ENCODE results near the gene MRPS22.

The MRPS22 gene

DNA sequence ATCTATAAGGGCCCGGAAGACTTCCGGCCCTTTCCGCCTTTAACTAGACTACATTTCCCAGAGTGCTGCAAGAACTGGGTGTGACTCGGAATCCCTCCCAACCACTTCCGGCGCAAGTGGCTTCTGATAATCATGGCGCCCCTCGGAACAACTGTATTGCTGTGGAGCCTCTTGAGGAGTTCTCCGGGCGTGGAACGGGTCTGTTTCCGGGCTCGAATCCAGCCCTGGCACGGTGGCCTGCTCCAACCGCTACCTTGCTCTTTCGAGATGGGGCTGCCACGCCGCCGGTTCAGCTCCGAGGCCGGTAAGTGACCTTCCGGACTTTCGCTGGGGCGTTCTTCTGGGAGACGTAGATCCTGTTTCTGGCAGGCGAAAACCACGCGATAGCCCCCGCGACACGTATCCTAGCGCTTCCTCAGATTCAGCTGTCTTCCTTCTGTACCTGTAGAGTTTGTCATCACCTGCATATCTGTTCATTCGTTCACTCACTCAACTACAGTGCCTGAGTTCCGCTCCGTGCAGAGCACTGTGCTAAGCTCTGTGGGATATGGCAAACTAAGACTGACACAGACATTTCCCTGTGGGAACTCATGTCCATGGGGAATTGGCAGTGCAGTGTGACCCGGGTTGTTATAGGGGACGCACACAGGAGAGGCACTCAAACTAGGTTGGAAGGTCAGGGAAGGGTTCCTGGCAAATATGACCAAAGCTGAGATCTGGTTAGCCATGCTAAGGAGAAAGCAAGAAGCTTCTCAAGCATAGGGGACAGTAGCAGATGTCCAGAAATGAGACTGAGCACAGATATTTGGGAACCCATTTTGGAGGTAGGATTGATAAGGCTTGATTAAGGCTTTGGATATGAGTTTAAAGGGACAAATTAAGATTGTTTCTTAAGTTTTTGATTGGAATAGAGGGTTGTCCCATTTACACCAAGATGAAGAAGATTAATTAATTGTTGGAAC, at the start of gene MRPS22:
MRPS22 (plus strand) TSS at position 126 of the 962 bp plus-strand sequence; CDS start at position 133, 7 bp downstream.
- peak; percentile 88 for DNase-seq

DNA sequence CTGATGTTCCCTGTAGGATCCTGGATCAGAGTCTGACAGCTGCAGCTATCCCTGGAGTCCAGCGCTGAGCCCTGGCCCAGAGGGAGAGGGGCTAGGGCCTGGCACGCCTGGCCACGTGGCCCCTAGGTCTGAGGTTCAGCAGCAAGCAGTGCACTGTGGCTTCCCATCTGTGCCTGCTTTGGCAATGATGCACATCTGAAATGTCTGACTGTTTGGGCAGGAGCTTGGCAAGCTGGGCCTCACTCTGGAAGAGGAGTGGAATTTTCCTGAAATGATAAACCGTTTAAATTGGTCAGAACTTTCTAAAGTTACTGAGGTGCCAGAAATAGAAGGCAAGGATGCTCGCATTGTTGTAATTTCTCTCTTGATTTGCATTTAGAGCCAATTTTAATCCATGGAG, 48.8 kb upstream of the MRPS22 start:
- no peak for DNase-seq

DNA sequence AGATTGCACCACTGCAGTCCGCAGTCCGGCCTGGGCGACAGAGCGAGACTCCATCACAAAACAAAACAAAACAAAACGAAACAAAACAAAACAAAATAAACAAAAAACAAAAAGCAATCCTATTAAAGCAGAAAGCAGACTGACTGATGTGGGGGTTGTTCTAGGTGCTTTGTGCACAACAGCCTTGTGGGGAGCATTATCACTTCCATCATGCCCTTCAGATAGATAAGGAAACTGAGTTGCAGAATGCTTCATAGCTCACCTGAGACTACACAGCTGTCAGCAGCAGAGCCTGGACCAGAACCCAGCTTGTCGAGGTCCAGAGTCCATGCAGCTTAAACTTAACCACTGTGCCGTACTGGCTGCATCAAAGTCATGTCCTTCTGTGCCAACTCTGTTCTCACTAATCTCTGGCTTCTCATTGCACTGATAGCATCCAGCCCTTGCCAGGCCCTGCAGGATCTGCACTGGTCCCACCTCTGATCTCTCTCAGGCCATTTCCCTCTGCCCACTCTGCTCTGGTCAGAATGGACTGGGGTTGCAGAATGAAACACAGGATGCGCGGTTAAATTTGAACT, 47.6 kb upstream of the MRPS22 start:
- DNase-seq: no peak

DNA sequence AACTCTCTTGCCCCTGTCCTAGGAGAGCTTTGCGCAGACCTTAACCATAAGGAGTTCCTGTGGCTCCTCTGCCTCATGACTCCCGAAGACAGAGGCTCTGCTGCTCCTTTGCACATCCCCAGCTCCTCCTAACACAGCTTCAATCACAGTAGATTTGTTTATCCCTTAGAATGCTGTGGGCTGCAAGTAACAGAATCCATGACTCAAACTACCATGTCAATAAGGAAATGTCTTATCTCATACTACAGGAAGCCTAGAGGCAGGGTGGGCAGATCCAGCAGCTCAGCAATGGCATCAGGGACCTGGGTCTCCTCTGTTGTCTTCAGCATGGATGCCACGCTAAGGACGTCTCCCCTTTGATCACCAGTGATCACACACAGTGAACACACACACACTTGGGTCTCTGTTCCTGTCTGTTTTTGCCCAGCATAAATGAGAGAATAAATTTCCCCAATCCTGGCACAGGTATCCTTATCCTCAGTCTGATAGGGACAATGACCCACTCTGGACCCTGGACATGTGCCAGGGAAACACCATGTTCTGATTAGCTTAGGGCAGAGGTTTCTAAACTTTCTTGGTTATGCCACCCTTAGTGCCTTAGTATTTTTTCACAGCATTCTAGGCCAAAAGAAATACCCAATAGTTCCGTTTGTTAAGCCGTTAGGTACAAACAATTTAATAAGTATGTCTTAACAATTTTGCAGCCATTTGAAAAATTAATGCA, 46.1 kb upstream of the MRPS22 start:
- DNase-seq: no peak

DNA sequence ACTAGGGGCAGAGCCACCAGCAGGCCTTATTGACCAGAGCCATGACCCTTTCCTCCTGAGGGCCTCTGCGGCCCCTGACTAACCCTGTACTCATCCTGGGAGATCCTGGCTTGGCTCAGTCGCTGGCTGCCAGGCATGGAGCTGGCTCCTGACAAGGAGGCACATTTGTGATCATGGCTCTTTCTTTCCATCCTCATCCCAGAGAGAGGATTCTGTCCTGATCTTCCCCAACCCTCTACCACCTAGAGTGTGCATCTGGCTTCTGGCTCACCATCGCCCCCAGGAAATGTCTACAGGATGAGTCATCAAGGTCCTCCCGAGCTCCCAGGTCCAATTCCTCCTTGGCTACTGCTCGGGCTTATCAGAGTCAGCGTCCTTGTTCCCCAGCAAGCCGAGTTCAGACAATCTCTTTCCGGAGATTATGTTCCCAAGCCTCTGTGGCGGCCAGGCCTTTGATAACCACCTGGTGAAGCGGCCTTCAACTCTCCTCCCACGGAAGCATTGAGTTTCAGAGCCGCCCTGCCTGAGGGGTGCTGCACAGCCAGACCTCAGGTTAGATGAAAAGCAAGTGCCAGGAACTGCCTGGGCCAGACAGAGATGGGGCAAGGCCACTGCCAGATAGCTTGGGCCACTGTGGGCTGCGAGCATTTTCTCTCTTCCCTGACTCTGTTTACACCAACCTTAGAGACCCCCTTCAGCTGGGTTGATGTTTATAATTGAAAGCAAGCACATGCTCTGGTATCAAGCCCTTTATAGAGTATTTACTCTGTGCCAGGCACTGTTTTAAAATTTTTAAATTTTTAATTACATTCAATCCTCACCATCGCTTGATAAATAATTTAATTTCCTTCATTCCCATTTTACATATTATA, 44.3 kb upstream of the MRPS22 start:
- no peak for DNase-seq

DNA sequence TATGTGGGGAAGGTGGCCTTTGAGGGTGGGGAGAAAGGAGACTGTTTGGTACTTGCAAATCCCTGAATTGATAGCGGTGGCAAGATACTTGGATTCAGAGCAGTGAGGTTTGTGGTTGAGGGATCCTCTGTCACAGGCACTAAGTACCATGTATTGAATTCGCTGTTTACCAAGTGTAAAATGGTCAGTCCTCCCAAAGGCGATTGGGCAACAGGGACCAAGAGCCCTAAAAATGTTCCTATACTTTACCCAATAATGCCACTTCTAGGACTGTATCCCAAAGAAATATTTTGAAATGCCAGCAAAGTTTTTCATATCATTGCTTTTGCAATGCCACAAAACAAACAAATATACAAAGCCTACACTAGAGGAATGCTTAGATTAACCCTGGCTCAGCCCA, 43.4 kb upstream of the MRPS22 start:
- DNase-seq: no peak

DNA sequence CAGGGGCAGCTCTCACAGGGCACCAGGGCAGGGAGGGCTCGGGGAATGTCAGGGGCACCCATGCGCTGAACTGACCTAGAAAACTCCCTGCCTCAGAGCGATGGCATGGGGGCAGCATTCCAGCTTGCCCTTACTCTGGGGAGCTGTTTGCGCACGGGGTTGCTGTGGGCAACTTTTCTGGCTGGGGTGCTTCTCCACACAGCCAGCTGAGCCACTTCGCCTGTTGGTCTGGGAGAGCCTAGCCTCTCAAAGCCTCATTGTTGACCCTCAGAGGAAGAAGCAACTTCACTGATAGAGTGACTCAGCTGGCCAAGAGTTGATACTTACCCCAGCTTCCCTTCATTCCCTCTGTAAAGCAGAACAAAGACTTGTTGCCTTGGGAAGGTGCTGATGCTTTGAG, 42.6 kb upstream of the MRPS22 start:
- no peak for DNase-seq

DNA sequence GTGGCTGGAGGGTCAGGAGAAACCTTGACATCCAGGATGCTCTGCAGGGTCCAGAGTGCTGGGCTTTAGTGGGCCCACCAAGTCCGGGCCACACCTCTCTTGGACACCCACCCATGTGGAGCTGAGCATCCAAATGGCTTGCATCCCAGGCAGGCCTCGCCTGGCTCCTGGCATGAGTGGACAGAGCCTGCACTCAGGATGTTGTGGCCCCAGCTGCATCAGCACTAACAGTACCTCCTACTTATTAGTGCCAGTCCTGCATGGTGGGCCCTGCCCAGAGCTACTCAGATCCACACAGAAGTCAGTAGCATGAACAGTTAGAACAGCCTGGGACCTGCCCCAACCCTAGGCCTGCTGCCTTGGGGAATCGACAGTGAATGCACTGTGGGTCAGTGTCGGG, 42.2 kb upstream of the MRPS22 start:
- DNase-seq: no peak

DNA sequence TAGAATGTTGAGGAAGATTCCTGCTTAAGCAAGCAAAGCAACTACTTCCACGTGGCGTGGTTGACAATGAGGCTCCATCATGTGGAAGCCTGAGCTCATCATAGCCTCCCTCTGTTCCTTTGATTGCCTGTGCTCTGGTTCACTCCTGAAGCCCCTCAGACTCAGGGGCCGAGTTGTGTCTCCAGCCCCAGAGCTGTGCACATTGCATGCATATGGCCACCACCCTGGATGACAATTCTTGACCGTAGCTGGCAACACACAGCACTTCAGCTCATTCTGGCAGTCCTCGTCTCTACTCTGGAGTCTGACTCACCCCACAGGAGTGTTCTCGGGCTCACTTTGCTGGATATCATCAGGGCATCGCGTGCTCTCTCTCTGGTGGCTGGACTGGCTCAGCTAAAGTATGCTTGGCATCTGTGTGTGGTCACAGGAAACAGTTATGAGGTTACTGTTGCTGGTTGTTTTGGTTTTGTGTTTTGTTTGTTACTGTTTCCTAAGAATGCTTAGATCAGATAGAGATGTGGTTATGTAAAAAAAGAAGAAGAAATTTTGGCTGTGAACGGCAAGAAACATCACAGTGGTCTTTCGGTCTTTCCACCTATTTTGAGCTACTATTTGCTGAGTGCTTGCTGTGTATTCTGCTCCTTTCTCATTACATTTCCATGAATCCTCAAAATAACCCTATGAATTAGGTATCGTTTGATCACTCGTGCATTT, 41.6 kb upstream of the MRPS22 start:
- DNase-seq: no peak

DNA sequence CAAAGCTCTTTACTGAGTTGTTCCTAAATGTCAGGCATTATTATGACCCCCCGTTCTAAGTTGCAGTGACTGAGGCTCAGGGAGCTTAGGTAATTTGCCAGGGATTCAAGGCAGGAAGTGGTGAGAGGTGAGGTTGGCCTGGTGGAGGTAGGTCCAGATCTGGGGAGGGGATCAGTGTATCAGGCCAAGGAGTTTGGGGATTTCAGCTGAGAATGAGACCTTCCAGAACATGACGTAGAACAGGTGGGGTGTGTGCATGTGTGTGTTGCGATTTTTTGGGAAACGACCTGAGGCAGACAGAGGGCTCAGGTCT, 41.1 kb upstream of the MRPS22 start:
- DNase-seq: no peak

DNA sequence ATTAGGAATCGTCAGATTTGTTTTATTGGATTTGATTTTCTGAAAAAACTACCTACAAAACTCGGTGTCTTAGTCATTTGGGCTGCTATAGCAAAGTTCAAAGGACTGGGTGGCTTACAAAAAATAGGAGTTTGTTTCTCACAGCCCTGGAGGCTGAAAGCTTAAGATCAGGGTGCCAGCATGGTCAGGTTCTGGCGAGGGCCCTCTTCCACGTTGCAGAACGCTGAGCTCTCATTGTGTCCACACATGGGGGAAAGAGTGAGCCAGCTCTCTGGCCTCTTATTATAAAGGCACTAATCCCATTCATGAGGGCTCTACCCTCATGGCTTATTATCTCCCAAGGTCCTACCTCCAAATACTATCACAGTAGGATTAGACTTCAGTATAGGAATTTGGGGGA, 40.6 kb upstream of the MRPS22 start:
- no peak for DNase-seq

DNA sequence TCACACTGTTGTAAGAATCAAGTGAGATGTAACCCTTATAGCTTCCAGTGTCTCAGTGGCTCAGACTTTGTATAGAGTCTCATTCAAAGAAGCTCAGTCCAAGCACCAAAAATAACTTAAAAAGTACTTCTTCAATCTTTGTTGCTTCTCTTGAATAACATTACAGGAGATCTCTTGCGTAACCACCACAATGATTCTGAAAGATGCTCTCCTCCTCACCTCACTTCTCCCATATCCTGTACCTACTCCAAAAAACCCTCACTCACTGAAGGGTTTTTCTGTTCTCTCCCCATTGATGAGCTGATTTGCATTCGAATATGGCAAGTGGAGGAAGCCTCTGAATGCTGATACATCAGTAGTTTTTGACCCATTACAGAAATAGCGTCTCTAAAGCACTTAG, 39.4 kb upstream of the MRPS22 start:
- DNase-seq: no peak

DNA sequence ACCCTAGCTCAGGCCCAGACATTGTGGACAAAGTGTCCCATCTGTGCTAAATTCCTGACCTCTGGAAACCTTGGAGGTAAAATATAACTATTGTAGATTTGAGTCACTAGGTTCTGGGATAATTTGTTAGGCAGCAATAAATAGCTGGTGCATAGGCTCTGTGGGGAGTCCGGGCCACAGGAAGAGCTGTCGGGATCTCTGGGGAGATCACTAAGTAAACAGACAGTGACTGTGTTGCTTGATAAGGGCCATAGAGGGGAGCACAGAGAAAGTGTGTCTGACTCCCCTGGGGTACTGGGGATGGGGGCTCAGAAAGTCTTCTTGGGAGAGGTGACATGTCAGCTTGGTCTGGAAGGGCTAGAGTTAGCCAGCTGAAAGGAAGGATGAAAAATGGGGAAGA, 37.7 kb upstream of the MRPS22 start:
- no peak for DNase-seq

DNA sequence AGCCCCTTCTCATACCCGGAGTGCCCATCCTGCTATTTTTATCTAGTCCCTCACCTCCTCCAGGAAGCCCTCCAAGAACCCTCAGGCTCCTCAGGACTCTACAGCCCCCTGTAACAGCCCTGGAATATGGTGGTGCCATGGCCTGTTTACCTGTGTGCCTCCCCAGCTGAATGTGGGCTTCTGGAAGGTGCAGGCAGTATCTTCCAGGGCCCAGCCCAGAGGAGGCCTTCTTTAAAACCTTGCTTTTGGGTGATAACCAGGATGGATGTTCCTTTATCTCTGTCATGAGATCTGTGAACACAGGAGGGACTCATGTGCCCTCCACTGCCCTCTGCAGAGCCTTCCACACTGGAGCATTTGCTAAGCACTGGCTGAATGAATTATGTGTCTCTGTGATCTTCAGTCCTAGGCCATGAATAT, 36.7 kb upstream of the MRPS22 start:
- DNase-seq: no peak

DNA sequence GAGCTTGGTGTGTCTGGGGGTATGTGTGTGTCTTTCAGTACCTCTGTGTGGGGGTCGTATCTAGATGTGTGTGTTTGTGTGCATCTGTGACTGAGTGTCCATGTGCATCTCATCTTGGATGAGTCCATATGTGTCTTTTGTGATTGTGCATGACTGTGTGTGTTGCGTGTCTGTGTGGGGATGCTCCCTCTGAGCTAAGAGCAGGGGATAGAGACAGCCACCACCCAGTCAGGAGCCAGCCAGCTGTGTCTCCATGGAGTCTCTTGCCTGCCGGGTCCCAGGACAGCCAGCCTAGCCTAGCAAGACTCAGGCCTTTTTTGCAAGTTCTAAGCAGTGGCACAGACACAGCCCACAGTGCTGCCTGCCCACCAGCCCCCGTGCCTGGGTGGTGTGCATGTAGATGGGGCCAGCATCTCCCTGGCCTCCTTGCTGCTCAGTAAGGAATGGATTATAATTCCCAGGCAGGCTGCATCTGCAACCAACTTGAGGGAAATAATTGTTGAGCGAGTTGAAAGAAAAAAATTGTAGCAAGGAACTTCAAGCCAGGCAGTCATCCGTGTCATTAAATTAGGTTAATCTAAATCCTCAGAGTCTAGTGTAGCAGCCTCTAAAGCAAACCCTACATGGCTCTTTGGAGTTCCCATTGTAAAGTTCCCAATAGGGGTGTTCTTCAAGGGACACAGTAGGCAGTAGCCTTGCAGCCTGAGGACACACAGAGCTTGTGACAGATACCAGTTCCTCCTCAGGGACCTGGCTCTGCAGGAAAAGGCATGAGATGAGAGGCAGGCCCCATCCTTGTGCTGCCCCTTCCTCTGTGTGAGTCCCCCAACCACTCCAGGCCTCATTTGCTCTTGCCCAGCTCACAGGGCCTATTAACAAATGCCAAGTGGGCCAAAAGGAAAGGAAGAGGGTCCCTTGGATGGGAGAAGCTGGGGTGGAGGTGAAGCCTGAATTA, 35.9 kb upstream of the MRPS22 start:
- DNase-seq: no peak

DNA sequence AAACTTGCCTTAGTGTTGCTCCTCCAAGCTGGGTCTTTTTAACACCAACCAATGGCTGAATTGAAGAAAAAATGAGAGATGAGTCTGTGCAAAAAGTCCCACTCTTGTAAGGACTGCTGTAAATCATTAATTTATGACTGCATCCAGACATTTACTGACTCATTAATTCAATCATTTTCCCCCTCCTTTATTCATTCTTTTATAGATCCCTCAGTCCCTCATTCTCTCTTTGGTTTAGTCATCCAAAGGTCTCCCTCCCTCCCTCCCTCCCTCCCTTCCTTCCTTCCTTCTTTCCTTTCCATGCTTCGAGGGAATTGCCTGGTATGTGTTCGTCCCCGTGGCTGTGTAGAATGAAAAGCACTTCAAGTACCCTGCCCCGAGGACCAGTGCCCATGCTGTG, 35.3 kb upstream of the MRPS22 start:
- DNase-seq: no peak

DNA sequence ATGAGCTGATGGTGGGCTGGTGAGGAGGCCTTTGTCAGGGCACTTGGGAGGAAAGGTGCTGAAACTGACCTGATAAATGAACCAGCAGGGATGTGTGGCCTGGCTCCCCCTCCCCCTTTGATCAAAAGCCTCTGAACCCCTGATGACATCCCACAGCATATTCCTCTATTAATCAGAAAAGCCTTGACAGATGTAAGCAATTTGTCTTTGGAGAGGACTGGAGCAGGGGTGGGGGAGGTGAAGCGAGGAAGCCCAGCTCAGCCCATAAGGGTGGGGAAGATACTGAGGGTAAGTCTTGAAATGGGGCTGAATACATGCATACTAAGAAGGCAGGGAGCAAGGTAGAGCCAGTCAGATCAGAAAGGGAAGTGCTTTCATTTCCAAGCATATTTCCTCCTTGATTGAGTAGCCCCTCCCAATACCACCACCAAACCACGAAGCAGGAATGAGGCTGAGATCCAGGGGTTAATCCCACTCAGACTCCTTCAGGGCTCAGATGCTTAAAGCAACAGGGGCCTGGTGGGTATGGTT, 34.7 kb upstream of the MRPS22 start:
- DNase-seq: no peak

DNA sequence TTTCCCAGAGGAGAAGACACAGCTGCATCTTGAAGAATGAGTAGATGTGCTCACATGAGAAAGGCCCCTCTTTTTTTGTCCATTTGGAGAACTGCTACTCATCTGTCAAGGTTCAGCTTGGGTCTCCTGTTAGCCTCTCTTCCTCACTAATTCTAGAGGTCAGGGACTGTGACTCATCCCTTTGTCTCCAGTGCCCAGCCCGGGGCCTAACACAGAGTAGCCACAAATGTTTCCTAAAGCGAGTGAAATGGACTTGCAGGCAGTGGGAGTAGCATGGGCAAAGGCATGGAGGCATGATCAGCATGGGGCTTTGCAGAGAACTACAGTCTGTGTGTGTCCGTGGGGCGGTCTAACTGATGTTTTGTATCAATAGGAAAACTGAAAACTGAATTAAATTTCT, 33.9 kb upstream of the MRPS22 start:
- no peak for DNase-seq

DNA sequence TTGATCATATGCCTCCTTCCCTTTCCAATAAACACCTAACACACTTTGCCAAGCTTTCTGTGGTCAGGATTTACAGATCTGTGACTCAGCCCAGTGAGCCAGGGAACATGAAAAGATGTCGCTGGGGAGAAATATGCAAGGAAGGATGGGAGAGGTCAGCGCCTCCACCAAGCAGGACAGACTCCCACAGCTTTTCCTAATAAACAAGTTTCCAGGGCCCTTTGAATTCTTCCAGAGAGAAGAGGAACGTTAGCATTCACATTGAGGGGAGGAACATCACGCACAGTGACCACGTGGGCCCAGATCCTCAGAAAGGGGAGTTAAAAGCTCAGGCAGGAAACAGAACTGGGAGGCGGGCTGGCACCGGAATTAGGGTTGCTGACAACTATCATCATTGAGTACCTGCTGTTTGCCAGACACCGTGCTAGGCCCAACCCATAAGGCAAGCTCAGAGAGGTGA, 33.3 kb upstream of the MRPS22 start:
- DNase-seq: no peak

DNA sequence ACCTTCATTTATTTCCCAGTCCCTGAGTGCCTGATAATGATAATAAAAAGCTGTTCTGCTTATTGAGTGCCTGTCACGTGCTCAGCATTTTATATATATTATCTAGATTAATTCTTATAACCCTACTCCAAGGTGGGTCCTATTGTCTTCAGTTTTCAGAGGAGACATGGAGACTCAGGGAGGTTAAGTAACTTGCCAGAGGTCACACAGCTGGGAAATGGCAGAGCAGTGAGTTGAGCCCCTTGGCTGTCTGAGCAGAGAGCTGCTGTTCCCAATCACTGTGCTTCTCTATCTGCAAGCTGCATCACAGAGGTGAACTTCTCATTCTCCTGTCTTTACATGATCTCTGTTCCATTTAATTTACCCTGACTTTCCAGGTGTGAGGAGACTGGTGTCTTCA, 32.3 kb upstream of the MRPS22 start:
- no peak for DNase-seq

DNA sequence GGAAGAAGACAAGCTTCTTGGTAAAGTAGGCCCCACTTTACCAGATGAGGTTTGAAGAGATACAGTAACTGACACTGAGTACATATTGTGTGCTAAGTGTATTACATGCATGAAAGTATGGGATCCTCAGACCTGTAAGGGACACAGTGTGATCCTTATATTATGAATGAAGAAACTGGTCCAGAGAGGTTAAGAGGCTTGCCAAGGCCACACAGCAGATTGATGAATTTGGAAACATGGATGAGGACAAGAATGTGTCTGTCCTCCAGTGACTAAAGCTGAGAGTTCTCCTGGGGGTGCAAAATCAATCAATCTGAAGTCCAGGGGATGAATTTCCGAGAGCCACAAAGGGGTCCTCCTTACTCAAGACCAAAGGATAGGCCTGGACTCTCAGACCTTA, 31.4 kb upstream of the MRPS22 start:
- DNase-seq: no peak
